ENCODE data around the gene PDE6A.

PDE6A gene

DNA sequence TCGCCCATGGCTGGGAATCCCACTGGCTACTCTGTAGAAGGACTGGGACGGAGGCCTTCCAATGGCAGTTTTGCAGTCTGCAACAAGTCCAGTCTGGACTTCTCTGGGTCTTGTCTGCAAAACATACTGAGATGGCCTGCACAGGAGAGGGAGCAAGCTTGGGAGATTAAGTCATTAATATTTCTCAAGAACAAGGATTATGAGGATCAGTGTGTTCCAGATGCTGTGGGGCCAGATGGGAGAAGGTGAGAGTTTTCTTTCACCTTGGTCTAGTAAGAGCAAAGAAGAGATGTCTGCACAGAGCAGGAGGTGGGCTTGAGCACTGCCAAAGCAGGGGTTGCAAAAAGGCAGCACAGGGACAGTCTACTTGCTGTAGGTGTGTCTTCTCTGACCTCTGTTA, at the start of gene PDE6A:
Gene PDE6A (minus strand): TSS at position 128 of the 400 bp plus-strand sequence. CDS start 120 bp downstream, at position 8.
- TF ChIP-seq, protein P1, sequence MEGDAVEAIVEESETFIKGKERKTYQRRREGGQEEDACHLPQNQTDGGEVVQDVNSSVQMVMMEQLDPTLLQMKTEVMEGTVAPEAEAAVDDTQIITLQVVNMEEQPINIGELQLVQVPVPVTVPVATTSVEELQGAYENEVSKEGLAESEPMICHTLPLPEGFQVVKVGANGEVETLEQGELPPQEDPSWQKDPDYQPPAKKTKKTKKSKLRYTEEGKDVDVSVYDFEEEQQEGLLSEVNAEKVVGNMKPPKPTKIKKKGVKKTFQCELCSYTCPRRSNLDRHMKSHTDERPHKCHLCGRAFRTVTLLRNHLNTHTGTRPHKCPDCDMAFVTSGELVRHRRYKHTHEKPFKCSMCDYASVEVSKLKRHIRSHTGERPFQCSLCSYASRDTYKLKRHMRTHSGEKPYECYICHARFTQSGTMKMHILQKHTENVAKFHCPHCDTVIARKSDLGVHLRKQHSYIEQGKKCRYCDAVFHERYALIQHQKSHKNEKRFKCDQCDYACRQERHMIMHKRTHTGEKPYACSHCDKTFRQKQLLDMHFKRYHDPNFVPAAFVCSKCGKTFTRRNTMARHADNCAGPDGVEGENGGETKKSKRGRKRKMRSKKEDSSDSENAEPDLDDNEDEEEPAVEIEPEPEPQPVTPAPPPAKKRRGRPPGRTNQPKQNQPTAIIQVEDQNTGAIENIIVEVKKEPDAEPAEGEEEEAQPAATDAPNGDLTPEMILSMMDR (conservative IDR thresholded peaks at IDR 0.05; ENCODE audit: low read depth), result no peak
- POLR2A ChIA-PET (ENCODE audit: low non-redundant PET), result no interaction called here
- peak within 1 kb of the TSS; percentile 61 for H3K27ac ChIP-seq
- DNase-seq (ENCODE audit: low spot score), result no peak
- CTCF ChIA-PET, result no interaction called here

DNA sequence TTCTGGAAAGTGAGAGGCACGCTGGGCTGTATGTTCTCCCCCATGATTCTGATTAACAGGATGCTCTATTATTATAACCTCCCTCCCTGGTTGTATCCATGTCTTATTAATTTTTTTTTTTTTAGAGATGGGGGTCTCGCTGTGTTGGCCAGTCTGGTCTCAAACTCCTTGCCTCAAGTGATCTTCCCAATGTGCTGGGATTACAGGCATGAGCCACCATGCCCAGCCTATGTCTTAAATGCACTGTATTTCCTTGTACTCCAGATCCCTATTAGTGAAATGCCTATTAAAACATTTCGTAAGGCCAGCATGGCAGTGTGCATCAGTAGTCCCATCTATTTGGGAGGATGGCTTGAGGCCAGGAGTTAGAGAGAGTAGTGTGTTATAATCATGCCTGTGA, 48.9 kb upstream of the PDE6A start:
- POLR2A ChIA-PET (ENCODE audit: low non-redundant PET), result interaction anchor here (0.6 kb wide), 1 partner anchor 33 kb away, joined by 4 read pairs; the partner anchor contains the start of gene SLC26A2
- TF ChIP-seq, protein P1 (conservative IDR thresholded peaks at IDR 0.05; ENCODE audit: low read depth), result no peak
- no peak overlapping the region for H3K27ac ChIP-seq
- CTCF ChIA-PET, result interaction anchor here (1.3 to 4.8 kb wide), 2 partner anchors 141 to 157 kb away, joined by 4 to 109 read pairs; no protein-coding TSS in a partner anchor
- no peak for DNase-seq (ENCODE audit: low spot score)

DNA sequence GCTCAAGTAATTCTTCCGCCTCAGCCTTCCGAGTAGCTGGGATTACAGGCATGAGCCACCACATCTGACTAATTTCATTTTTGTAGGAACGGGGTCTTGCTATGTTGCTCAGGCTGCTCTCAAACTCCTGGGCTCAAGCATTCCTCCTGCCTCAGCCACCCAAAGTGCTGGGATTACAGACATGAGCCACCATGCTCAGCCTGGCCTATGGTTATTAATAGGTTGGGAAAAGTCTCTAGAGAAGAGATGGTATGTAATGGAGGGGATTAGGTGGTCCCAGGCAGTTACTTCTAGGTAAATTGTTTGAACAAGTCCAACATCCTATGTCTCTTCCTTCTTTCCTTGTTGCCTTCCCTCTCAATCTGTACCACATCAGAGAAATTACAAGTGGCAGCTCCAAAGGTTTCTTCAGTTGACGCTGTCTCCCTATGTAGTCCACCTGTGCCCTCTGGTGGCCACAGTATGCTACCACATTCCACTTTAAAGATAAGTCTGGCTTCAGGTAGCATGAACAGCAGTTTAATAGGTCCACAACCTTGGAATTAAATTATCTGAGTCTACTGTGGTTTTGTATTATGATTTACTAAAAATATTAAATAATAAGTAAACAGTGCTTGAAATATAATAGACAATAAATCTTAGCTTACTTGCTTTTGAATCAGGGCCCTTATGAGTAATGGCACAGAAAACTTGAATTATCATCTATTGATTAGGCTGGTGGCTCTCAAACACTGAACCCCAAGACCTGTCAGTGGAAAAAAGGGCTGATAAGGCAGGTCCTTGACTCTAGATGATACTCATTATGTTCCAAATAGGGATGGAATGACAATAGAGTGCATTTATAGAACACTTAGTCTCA, 46.2 kb upstream of the PDE6A start:
- ChIA-PET POLR2A (ENCODE audit: low non-redundant PET) (no interaction called here), CTCF (interaction anchor here (0.5 to 4.8 kb wide), 37 partner anchors 9 to 360 kb away, joined by 3 to 109 read pairs (median 4); partner anchors contain the start of genes HMGXB3 and TIGD6)
- no peak overlapping the region for H3K27ac ChIP-seq
- DNase-seq (ENCODE audit: low spot score), result peak; percentile 88
- TF ChIP-seq, protein P1 (conservative IDR thresholded peaks at IDR 0.05; ENCODE audit: low read depth), result peak; percentile 97

DNA sequence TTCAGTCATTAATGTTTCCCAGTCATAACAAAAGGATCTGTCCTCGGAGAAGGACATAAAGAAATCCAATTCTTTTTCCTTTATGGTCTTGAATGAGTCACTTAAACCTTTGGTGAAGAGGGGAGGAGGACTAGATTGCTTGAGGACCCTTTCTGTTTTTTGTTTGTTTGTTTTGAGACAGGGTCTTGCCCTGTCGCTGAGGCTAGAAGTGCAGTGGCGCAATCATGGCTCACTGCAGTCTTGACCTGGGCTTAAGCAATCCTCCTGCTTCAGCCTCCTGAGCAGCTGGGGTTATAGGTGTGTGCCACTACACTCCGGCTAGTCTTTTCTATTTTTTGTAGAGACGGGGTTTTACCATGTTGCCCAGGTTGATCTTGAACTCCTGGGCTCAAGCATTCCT, 43.5 kb upstream of the PDE6A start:
- TF ChIP-seq, protein P1 (conservative IDR thresholded peaks at IDR 0.05; ENCODE audit: low read depth), result no peak
- DNase-seq (ENCODE audit: low spot score), result no peak
- ChIA-PET CTCF (no interaction called here), POLR2A (ENCODE audit: low non-redundant PET) (no interaction called here)
- H3K27ac ChIP-seq, result no peak overlapping the region

DNA sequence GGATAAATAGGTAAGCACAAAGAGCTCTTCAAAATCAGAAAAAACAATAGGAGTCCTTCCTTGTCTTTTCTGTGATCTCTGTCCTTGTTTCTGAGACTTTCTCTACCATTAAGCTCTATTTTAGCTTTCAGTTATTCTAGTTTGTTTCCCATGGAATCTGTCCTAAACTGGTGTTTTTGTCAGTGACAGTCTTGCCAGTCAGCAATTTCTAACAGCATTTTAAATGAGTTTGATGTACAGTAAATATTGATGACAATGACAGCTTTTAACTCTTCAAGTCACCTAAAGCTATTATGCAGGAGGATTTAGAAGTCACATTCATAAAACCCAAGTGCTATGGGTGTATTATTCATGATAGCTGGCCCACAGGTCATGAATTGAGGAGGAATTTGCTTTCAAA, 37.9 kb upstream of the PDE6A start:
- DNase-seq (ENCODE audit: low spot score), result no peak
- ChIA-PET CTCF (interaction anchor here (0.6 to 2.2 kb wide), 6 partner anchors 8 to 326 kb away, joined by 3 to 11 read pairs (median 4); no protein-coding TSS in a partner anchor), POLR2A (ENCODE audit: low non-redundant PET) (no interaction called here)
- TF ChIP-seq, protein P1 (conservative IDR thresholded peaks at IDR 0.05; ENCODE audit: low read depth), result no peak
- no peak overlapping the region for H3K27ac ChIP-seq

DNA sequence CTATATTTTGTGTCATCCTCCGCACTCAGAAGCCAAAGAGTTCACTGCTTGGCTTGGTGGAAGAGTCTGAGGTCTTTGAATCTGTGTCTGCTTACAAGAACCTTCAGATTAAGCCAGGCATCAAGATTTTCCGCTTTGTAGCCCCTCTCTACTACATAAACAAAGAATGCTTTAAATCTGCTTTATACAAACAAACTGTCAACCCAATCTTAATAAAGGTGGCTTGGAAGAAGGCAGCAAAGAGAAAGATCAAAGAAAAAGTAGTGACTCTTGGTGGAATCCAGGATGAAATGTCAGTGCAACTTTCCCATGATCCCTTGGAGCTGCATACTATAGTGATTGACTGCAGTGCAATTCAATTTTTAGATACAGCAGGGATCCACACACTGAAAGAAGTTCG, 36.6 kb upstream of the PDE6A start:
- H3K27ac ChIP-seq, result no peak overlapping the region
- TF ChIP-seq, protein P1 (conservative IDR thresholded peaks at IDR 0.05; ENCODE audit: low read depth), result no peak
- no peak for DNase-seq (ENCODE audit: low spot score)
- ChIA-PET CTCF (interaction anchor here (0.5 to 1.5 kb wide), 3 partner anchors 10 to 72 kb away, joined by 4 to 11 read pairs (median 5); no protein-coding TSS in a partner anchor), POLR2A (ENCODE audit: low non-redundant PET) (no interaction called here)

All from RWPE1 (cell line).